Fibroblast of gingiva (primary cell): ENCODE results near the gene TDRD3.
A peak's percentile ranks its signal among the peaks of the same experiment; 100 is the strongest.
"Not testable (repeated sequence)": the region's sequence is repeated elsewhere in the genome, so short reads cannot be mapped to it uniquely, and the experiment has no call there.

ENCODE experiments used
- DNase-seq: peaks from one replicate; pipeline ENCODE4 v3.0.0-alpha.2; 2011; ENCODE audit warnings: low read depth

TDRD3 gene

DNA sequence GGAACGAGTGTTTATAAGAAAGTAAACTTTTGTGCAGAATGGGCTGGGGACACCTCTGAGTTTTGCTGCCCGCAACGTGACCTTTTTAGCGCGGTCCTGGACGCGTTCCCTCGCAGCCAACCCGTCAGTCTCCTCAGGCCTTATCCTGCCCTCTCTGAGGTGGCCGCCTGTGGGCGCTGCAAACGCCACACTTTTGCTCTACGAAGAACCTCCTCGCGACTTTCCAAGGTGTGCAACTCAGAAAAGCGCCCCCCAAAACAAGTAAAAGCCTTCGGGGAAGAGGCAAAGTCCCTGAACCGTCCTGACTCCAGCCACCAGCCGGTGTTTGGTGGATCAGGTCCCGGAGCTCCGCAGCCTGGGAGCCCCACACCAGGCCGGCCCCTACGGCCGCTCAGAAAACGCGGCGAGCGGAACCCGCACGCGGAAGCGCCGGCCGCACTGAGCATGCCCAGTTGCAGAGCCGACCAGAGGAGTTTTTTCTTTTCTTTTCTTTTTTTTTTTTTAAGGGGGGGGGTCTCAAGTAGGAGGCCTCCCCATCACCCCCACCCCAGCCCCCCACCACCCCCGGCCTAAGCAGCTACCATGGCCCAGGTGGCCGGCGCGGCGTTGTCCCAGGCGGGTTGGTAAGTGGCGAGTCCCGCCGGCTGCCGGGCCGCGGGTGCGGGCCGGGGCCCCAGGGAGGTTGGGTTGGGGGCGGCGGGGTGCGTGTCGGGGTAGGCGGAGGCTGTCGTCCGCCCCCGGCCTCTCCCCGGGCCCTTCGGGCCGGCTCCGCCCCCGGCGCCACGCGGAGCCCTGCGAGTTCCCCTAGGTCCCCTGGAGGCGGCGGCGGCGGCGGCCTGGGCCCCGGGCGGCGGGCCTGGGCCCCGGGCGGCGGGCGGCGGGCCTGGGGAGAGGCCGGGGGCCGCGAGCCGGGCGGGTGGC lies at the start of gene TDRD3:
TSS of gene TDRD3 (plus strand) at position 438 of the 921 bp plus-strand sequence. CDS start at position 583, 145 bp downstream.
- DNase-seq = peak; percentile 85

GRCh38 chr13:60347690-60348089 lies 49.3 kb upstream of the TDRD3 start:
- no peak for DNase-seq

DNA sequence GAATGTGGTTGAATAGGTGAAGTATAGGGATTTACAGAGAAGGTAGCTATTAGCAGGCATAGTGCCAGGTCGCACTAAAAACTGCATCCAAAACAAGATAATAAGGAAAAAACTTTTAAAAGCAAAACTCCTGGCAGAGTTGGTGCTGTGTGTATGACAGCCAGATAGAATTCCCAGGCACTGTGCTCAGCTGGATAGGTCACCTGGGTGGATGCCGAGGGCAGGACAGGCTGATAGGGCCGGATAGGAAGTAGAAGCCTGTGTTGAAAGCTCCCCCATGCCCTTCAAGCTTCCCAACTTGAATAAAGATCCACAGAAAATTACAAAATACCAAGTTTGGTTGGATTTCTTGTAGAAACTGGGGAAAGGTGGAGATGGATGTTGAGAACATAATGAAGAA lies 48.9 kb upstream of the TDRD3 start:
- no peak for DNase-seq

DNA sequence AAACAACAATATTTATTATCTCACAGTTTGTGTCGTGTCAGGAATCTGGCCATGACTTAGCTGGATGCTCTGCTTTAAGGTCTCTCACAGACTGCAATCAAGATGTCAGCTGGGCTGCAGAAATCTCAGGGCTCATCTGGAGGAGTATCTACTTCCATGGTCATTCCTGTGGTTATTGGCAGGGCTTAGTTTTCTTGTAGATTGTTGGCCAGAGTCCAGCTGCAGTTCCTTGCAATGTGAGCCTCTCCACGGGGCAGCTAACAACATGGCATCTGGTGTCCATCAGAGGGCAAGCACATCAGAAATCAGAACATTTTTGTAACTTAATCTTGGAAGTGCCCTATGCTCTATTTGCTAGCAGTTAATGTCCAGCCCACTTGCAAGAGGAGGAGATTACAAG lies 45.7 kb upstream of the TDRD3 start:
- peak; percentile 97 for DNase-seq

GRCh38 chr13:60351855-60352615 lies 45.0 kb upstream of the TDRD3 start:
- no peak for DNase-seq

GRCh38 chr13:60352644-60353043 lies 44.4 kb upstream of the TDRD3 start:
- no peak for DNase-seq

DNA sequence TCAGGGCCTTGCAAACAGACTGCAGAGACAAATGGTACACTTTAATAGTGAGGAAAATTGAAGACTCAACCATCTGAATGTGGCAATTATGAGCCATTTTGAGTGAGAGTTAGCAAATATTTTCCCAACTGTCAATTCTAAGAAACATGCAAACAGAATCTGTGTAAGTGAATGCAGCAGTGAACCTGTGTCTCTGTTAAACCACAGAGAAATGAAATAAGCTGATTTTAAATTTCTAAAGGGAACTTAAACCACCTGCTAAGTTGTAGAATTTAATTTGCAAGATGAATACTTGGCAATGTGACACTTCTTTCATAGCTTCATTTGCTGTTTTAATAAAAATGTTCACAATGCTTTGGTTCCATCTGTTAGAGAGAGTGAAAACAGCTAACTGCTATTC lies 42.0 kb upstream of the TDRD3 start:
- no peak for DNase-seq

DNA sequence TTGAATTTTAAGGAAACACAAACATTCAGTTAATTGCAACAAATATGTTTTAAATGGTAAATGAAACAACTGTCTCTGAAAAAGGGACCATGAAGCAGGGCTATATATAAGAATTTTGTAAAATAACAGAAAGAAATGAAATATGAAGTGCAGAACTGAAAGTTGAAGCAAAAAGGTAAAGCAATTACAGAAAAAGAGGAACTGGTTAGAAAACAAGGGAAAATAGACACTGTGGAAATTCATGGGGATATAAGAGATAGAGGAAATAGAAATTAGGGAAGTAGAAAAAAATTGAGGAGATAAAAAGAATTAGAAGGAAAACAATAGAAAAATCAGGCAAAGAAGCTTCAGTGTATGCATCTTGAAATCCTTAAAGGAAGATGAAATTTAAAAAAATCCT lies 40.0 kb upstream of the TDRD3 start:
- no peak for DNase-seq

GRCh38 chr13:60358453-60358852 lies 38.6 kb upstream of the TDRD3 start:
- DNase-seq = no peak

- no peak for DNase-seq
Observed at GRCh38 chr13:60363288-60363687, 33.7 kb upstream of the TDRD3 start.

- DNase-seq = no peak
Observed at GRCh38 chr13:60369242-60369641, 27.8 kb upstream of the TDRD3 start.

- no peak for DNase-seq
Observed at GRCh38 chr13:60370343-60370742, 26.7 kb upstream of the TDRD3 start.

- DNase-seq = no peak
Observed at GRCh38 chr13:60372141-60372540, 24.9 kb upstream of the TDRD3 start.

DNA sequence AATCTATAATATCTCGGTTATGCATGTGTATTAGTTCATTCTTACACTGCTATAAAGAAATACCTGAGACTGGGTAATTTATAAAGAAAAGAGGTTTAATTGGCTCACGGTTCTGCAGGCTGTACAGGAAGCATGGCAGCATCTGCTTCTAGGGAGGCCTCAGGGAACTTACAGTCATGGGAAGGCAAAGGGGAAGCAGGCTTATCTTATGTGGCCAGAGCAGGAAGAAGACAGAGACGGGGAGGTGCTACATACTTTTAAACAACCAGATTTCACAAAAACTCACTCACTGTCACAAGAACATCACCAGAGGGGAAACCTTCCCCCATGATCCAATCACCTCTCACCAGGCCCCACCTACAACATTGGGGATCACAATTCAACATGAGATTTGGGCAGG lies 17.7 kb upstream of the TDRD3 start:
- not testable (repeated sequence) for DNase-seq

DNA sequence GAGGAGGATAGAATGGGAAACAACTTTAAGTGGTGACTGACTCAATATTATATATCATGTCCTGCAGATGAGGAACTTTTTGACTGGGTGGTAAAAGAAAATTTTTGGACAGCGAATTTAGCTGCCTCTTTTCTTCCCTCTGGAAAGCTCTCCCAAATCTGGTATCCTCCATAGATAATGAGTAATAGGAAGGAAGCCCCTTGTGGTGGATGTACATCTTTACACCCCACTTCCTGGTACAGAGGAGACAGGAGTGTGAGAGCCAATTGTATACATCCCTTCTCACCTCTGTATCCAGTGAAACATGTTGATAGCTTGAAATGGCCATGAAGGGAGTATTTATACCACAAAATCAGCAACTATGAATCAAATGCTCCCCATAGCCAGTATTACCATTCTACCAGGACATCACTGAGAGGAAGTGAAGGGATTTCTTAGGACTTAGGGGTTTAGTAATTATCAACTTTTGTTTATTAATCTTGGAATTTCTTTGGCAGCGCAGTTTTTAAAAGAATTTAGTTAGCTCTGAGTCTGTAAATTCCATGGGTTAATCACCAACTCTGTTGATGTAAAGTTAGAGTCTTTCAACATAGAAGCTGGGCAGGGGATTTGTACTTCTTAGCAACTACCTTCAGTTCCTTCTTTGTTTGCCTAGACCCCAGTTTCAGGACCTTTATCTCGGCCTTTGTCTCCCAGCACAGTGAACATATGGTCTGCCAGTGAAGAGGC lies 17.0 kb upstream of the TDRD3 start:
- DNase-seq = no peak

DNA sequence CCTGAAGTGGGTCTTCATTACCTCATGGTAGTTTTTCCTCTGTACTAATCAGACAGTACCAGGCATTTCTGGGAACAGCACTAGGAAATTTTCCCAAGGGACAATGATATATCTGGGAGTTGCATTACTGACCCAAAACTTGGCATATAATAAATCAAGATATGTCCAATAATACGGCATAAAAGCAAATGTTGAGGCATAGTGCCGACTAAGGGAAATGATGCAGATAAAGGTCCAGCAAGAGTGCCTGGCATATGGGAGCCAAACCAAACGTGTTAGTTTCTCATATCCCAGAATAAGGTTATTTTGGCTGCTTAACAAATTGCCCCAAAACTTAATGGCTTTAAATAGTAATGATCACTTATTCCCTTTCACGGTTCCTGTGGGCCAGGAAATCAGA lies 12.1 kb upstream of the TDRD3 start:
- DNase-seq = no peak

DNA sequence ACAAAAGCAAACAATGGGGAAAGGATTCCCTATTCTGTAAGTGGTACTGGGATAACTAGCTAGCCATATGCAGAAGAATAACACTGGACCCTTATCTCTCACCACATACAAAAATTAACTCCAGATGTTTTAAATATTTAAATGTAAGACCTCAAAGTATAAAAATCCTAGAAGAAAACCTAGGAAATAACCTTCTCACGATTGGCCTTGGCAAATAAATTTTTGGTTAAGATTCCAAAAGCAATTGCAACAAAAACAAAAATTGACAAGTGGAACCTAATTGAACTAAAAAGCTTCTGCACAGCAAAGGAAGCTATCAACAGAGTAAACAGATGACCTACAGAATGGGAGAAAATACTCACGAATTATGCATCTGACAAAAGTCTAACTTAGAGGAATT lies 10.8 kb upstream of the TDRD3 start:
- DNase-seq = no peak

GRCh38 chr13:60392131-60392530 lies 4.9 kb upstream of the TDRD3 start:
- no peak for DNase-seq

DNA sequence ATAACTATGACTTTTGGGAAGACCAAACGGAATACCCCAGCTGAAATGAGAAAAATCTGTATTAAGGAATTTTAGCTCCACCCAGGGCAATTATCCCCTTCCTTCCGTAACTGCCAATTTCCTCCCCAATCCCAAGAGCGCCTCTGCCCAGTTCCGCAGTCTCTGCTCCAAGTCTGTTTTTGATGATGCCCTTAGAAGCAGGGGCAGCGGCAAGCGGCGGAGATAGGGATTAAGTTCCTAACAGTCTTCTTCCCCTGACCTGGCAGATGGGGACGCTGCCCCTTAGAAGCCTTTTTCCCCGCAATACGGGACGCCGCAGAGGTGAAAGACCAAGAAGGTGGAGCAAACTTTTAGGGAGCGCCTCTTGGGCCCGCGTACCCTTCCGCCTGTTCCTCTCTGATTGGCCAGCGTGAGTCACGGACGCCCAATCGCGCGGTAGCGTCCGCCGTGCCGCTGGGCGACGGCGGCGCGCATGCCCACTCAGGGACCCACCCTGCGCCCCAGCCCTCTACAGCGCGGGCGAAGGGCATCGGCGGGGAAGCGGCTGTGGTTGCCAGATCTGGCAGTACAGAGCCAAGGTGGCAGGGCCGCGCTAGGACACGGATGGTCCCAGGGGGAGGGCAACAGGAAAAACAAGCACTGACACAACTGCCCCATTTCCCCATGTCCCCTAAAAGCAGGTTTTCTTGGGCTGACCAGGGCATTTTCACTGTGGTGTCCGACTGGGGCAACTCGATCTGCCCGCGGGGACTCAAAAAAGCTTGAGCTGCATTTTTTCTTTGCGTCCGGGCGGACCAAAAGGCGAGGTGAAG lies 843 bp upstream of the TDRD3 start:
- peak; percentile 94 for DNase-seq

- peak; percentile 70 for DNase-seq
Observed at GRCh38 chr13:60397704-60398378, 821 bp downstream of the TDRD3 start.

- no peak for DNase-seq
Observed at GRCh38 chr13:60398379-60398891, 1.4 kb downstream of the TDRD3 start.
